Fibroblast of lung (primary cell): ENCODE measurements around the gene COBL. TPM values are rescaled to one million over a fixed set of nuclear protein-coding genes. Genes with fewer than 3 reads are reported as not detected.

Experiments used
- DNase-seq, 2 donors: peaks; one replicate each; pipeline versions ENCODE4 v3.0.0 to v3.0.0-alpha.2; 2010; ENCODE audit warnings: low read depth in 2 of 2
- H2AFZ ChIP-seq: 2 replicates; pipeline ENCODE4 v1.5.1; 2012; ENCODE audit warnings: low read length, control low read depth, inconsistent platforms
- H3K27ac ChIP-seq: 2 replicates; pipeline ENCODE4 v1.5.1; 2011; ENCODE audit warnings: low read length, control low read depth; ENCODE audit not compliant: insufficient read depth
- H3K27me3 ChIP-seq: 2 replicates; pipeline ENCODE4 v1.5.1; 2011; ENCODE audit warnings: mild to moderate bottlenecking, low read length; ENCODE audit not compliant: control insufficient read depth, insufficient read depth
- H3K36me3 ChIP-seq: 2 replicates; pipeline ENCODE4 v1.5.1; 2011; ENCODE audit warnings: low read length; ENCODE audit not compliant: control insufficient read depth, insufficient read depth
- H3K4me1 ChIP-seq: 2 replicates; pipeline ENCODE4 v1.5.1; 2011; ENCODE audit warnings: low read length; ENCODE audit not compliant: control insufficient read depth, insufficient read depth; ENCODE audit errors: extremely low read depth
- H3K4me2 ChIP-seq: 2 replicates; pipeline ENCODE4 v1.5.1; 2011; ENCODE audit warnings: low read length, control low read depth; ENCODE audit not compliant: insufficient read depth; ENCODE audit errors: extremely low read depth
- H3K4me3 ChIP-seq, 4 experiments: fragments of 200-600 bp in 1 of 4; sonication (generic) in 1 of 4; replicated peaks in 1 of 4; 2 replicates each; pipeline ENCODE4 v1.5.1; 2011 to 2016; ENCODE audit warnings: low read length in 4 of 4, low read depth in 3 of 4, mild to moderate bottlenecking in 3 of 4, control low read depth in 2 of 4, inconsistent platforms in 1 of 4, mixed read lengths in 1 of 4; ENCODE audit not compliant: insufficient read depth in 1 of 4; ENCODE audit errors: control extremely low read depth in 1 of 4
- H3K79me2 ChIP-seq: 2 replicates; pipeline ENCODE4 v1.5.1; 2012; ENCODE audit warnings: mild to moderate bottlenecking, low read length, inconsistent platforms; ENCODE audit not compliant: control insufficient read depth, insufficient read depth
- H3K9ac ChIP-seq: 2 replicates; pipeline ENCODE4 v1.5.1; 2011; ENCODE audit warnings: mild to moderate bottlenecking, low read length, control low read depth; ENCODE audit not compliant: insufficient read depth
- H3K9me3 ChIP-seq: 2 replicates; pipeline ENCODE4 v1.5.1; 2012; ENCODE audit warnings: low read depth, low read length; ENCODE audit not compliant: control insufficient read depth, insufficient read depth
- H4K20me1 ChIP-seq: 2 replicates; pipeline ENCODE4 v1.5.1; 2011; ENCODE audit warnings: low read length; ENCODE audit not compliant: control insufficient read depth, insufficient read depth; ENCODE audit errors: extremely low read depth
- EZH2 ChIP-seq: IDR thresholded peaks from 2 replicates; pipeline ENCODE4 v1.5.1; 2012; ENCODE audit warnings: low read length, control low read depth, mild to moderate bottlenecking; ENCODE audit errors: missing control alignments
- polyA plus RNA-seq, 2 donors: library from polyadenylated mRNA; depleted of rRNA in 1 of 2; stranded (reverse) in 1 of 2; unstranded in 1 of 2; fragments of >200 nt; gene quantifications; 2 replicates each; pipeline ENCODE4 v1.2.1, GENCODE V29; 2011 to 2012; ENCODE audit warnings: missing spikeins in 1 of 2
- total RNA-seq: library from RNA; depleted of rRNA; stranded (reverse); fragments of >200 nt; gene quantifications from 2 replicates; pipeline ENCODE4 v1.2.1, GENCODE V29; 2014
- TF ChIP-seq, protein P1 (sequence below), 2 donors: IDR thresholded peaks in 1 of 2; conservative IDR thresholded peaks in 1 of 2; 1 replicate in 1 of 2; 2 replicates in 1 of 2; pipeline ENCODE4 v1.5.1; 2011 to 2012; ENCODE audit warnings: low read length in 2 of 2, control low read depth in 1 of 2, inconsistent platforms in 1 of 2, low read depth in 1 of 2, mild to moderate bottlenecking in 1 of 2

The COBL gene
- total and polyA plus RNA-seq, 2 donors (not counting 1 experiment from before 2014, with no cell fraction given), result 0.10 to 0.33 TPM

- H3K4me1 ChIP-seq, result no peaks in the 10 kb centered on the region
- H3K9ac ChIP-seq, result no peak overlapping the region
- peaks cover 2% of the 10 kb centered on the region for H4K20me1 ChIP-seq
- H3K4me2 ChIP-seq, result no peak overlapping the region
- H3K36me3 ChIP-seq, result no peaks in the 10 kb centered on the region
- H3K27me3 ChIP-seq, result no peaks in the 10 kb centered on the region
- no peak for TF ChIP-seq EZH2
- TF ChIP-seq, protein P1, sequence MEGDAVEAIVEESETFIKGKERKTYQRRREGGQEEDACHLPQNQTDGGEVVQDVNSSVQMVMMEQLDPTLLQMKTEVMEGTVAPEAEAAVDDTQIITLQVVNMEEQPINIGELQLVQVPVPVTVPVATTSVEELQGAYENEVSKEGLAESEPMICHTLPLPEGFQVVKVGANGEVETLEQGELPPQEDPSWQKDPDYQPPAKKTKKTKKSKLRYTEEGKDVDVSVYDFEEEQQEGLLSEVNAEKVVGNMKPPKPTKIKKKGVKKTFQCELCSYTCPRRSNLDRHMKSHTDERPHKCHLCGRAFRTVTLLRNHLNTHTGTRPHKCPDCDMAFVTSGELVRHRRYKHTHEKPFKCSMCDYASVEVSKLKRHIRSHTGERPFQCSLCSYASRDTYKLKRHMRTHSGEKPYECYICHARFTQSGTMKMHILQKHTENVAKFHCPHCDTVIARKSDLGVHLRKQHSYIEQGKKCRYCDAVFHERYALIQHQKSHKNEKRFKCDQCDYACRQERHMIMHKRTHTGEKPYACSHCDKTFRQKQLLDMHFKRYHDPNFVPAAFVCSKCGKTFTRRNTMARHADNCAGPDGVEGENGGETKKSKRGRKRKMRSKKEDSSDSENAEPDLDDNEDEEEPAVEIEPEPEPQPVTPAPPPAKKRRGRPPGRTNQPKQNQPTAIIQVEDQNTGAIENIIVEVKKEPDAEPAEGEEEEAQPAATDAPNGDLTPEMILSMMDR (conservative IDR thresholded peaks at IDR 0.05 in 1 of 2, IDR thresholded peaks at IDR 0.05 in 1 of 2; ENCODE audit: low read depth in 1 of 2, low read length in 2 of 2), result no peak
- H3K4me3 ChIP-seq, result no peak overlapping the region
- H3K27ac ChIP-seq, result no peak overlapping the region
- H2AFZ ChIP-seq, result no peak overlapping the region
- no peak for DNase-seq
- H3K79me2 ChIP-seq, result no peaks in the 10 kb centered on the region
- no peaks in the 10 kb centered on the region for H3K9me3 ChIP-seq
Observed at GRCh38 chr7:51309361-51310130, 7.1 kb downstream of the COBL start.

DNA sequence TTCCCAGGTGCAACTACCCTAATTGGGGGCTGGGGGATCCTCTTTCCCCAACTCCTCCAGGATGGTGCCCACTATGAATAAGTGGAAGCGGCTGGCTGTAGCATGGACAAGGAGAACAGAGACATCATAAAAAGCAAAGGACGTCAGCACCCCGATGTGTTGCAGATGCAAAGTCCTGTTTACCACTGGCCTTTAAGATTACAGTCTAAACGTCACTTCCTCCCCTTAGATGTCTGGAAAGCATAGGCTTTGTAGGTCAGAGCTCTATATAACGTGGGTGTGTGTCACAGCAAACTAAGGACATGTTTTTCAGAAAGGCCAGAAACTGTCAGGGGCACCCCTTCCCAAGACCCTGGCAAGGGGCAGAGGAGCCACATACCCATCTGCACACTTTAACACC lies 7.9 kb downstream of the COBL start:
- H3K9ac ChIP-seq, result no peak overlapping the region

DNA sequence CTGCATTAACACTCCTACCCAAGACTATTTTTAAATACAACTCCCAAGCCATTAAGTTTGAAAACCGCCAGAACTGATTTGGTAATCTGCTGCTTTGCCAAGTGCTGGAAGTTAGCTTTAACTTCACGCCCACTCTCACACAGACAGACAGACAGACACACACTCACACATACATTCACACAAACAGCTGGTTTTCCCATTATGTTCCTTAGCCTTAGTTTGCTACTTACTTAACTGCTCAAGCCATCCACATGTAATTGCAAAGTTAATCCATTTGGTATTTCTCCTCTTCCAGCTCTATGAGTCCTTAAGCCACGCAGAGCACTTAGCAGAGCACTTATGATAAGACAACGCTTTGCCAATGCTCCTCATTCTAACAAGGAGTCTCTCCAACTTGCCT lies 8.3 kb downstream of the COBL start:
- no peak overlapping the region for H2AFZ ChIP-seq
- H3K27me3 ChIP-seq, result no peaks in the 10 kb centered on the region
- H3K9ac ChIP-seq, result no peak overlapping the region
- TF ChIP-seq, protein P1 (conservative IDR thresholded peaks at IDR 0.05 in 1 of 2, IDR thresholded peaks at IDR 0.05 in 1 of 2; ENCODE audit: low read depth in 1 of 2, low read length in 2 of 2), result no peak
- no peak for TF ChIP-seq EZH2
- no peak overlapping the region for H3K27ac ChIP-seq
- no peaks in the 10 kb centered on the region for H3K4me1 ChIP-seq
- no peak overlapping the region for H3K4me3 ChIP-seq
- H3K4me2 ChIP-seq, result no peak overlapping the region
- DNase-seq, result peak in 1 of 2 donors; percentile 32
- H3K79me2 ChIP-seq, result no peaks in the 10 kb centered on the region
- H3K9me3 ChIP-seq, result no peaks in the 10 kb centered on the region
- no peaks in the 10 kb centered on the region for H3K36me3 ChIP-seq
- peaks cover 2% of the 10 kb centered on the region for H4K20me1 ChIP-seq

More for the DNA sequence above, 7.9 kb downstream of the COBL start:
- no peaks in the 10 kb centered on the region for H3K9me3 ChIP-seq
- no peaks in the 10 kb centered on the region for H3K36me3 ChIP-seq
- no peak overlapping the region for H2AFZ ChIP-seq
- H3K4me1 ChIP-seq, result no peaks in the 10 kb centered on the region
- no peak overlapping the region for H3K4me3 ChIP-seq
- no peaks in the 10 kb centered on the region for H3K79me2 ChIP-seq
- DNase-seq, result no peak
- H3K4me2 ChIP-seq, result no peak overlapping the region
- H4K20me1 ChIP-seq, result peaks cover 2% of the 10 kb centered on the region
- TF ChIP-seq EZH2, result no peak
- TF ChIP-seq, protein P1 (conservative IDR thresholded peaks at IDR 0.05 in 1 of 2, IDR thresholded peaks at IDR 0.05 in 1 of 2; ENCODE audit: low read depth in 1 of 2, low read length in 2 of 2), result no peak
- H3K27ac ChIP-seq, result no peak overlapping the region
- H3K27me3 ChIP-seq, result no peaks in the 10 kb centered on the region
